Dermis blood vessel endothelial cell (primary cell): Measurements from ENCODE around the gene ZMYND8. TPM values are rescaled to one million over a fixed set of nuclear protein-coding genes. Genes with fewer than 3 reads are reported as not detected.
"Not testable (repeated sequence)": the region's sequence is repeated elsewhere in the genome, so short reads cannot be mapped to it uniquely, and the experiment has no call there.

Experiments used
- DNase-seq: peaks from one replicate; pipeline ENCODE4 v3.0.0; 2010
- total RNA-seq: library from RNA; depleted of rRNA; stranded (reverse); fragments of >200 nt; gene quantifications from 2 replicates; pipeline ENCODE4 v1.2.3, GENCODE V29; 2014

ZMYND8 gene
- total RNA-seq, 1 donor from 2014 or later, result 35.9 TPM

DNA sequence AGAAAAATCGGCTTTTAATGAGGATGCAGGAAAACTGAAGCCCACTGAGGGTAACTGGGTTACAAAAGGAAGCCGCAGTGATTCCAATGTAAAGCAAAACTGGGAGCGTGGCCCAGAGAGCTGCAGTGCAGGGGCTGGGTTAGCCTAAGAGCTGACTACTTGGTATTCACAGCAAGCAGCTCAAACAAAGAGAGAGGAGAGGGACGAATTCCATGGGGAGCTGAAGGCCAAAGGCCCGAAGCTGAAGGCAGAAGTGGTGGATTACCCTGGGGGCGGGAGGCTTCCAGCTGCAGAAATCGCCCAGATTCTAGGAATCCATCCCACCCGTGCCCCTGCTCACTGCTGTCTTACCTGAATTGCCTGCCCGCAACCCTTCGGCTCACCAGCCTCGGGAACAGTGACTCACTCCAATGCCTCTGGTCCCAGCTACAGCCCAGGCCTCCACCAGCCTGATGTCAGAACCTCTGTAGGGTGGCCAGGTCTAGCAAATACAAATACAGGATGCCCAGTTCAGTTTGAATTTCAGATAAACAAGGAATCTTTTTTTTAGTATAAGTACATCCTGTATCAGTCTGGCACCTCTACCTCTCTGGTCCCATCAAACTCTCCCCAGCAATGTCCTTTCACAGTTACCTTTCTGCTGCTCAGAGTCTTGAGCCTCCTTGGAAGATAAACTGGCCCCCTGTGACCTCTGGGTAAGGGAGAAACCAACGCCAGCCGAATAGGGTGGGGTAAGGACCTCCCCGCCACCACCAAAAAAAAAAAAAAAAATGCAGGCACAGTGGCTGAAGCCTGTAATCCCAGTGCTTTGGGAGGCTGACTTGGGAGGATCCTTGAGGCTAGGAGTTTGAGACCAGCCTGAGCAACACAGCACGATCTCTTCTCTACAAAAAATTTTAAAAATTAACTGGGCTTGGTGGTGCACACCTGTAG lies 14.6 kb upstream of the ZMYND8 start:
- DNase-seq, result no peak

DNA sequence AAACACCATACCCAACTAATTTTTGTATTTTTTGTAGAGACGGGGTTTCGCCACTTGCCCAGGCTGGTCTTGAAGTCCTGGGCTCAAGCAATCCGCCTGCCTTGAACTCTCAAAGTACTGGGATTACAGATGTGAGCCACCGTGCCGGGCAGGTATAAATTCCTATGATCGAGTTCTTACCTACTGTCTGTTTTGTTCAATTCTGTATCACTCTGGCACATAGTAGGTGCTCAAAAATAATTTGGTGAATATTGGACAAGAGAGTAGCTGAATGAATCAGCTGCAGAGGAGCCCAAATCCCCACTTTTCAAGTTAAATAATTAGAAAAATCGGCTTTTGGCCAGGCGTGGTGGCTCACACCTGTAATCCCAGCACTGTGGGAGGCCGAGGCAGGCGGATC lies 13.7 kb upstream of the ZMYND8 start:
- no peak for DNase-seq

DNA sequence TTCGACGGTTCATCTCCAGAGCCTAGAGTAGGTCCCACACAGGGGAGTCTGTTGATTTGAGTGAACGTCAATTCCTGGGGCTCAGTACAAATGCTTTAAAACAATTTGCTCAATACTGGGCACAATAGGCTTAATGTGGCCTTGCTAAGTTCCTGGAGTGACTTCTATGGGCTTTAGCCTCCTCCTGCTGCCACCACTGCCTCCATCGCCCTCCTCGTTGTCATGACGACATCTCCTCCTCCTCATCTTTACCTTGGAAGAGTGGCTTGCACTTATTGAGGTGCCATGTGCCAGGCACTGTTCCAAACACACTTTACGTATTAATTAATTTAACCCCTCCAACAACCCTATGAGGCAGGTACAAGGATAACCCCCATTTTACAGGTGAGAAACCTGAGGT lies 11.8 kb upstream of the ZMYND8 start:
- no peak for DNase-seq

DNA sequence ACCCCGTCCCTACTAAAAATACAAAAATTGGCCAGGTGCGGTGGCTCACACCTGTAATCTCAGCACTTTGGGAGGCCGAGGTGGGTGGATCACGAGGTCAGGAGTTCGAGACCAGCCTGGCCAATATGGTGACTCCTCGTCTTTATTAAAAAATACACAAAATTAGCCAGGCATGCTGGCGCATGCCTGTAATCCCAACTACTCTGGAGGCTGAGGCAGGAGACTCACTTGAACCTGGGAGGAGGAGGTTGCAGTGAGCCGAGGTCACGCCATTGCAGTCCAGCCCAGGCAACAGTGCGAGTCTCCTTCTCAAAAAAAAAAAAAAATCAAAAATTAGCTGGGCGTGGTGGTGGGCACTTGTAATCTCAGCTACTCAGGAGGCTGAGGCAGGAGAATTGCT lies 9.8 kb upstream of the ZMYND8 start:
- DNase-seq, result not testable (repeated sequence)

DNA sequence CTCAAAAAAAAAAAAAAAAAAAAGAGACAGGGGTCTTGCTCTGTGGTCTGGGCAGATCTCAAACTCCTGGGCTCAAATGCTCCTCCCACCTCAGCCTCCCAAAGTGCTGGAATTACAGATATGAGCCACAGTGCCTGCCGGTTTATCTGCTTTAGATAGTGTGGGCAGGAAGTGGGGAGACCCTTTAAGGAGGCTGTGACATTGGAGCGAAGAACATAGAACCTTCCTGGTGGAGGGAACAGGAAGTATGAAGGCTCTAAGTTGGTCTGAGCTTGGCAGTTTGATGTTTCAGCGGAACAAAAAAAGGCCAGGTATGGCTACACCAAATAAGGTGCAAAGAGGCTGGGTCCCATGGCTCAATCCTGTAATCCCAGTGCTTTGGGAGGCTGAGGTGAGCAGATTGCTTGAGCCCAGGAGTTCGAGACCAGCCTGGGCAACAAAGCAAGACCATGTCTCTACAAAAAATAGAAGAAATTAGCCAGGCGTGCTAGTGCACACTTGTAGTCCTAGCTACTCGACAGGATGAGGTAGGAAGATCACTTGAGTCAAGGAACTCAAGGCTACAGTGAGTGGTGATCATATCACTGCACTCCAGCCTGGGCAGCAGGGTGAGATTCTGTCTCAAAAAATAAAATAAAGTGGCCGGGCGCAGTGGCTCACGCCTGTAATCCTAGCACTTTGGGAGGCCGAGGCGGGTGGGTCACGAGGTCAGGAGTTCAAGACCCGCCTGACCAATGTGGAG lies 8.7 kb upstream of the ZMYND8 start:
- no peak for DNase-seq

DNA sequence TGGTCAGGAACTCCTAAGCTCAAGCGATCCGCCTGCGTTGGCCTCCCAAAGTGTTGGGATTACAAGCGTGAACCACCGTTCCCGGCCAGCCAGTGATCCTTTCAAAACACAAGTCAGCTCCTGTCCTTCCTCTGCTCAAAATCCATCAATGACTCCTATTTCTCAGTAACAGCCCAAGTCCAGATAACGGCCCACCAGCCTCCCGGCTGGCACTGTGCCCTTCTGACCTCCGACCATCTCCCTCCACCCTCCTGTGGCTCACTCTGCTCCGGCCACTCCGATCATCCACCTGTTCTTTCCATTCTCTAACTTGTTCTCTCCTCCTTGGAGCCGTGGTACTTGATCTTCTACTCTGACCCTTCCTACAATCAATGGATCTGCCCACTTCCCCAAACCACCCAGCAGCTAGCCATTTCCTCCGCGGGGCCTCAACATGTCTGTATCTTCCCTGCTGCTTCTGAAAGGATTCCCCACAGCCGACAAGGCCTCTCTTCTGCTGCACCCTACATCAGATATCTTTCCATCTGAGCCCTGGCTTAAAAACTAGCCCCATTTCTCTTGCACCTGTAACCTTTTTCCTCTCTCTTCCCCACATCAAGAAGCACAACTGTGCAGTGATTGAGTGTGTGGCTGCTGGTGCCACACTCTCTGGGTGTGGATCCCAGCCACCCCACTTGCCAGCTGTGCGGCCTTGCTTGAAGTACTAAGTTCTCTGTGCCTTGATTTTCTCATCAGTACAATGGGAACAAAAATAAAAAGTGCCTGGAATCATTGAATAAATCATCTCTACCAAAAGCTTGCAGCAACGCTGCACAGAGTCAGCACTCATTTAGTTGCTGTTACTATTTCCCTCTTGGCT lies 6.1 kb upstream of the ZMYND8 start:
- DNase-seq, result no peak

DNA sequence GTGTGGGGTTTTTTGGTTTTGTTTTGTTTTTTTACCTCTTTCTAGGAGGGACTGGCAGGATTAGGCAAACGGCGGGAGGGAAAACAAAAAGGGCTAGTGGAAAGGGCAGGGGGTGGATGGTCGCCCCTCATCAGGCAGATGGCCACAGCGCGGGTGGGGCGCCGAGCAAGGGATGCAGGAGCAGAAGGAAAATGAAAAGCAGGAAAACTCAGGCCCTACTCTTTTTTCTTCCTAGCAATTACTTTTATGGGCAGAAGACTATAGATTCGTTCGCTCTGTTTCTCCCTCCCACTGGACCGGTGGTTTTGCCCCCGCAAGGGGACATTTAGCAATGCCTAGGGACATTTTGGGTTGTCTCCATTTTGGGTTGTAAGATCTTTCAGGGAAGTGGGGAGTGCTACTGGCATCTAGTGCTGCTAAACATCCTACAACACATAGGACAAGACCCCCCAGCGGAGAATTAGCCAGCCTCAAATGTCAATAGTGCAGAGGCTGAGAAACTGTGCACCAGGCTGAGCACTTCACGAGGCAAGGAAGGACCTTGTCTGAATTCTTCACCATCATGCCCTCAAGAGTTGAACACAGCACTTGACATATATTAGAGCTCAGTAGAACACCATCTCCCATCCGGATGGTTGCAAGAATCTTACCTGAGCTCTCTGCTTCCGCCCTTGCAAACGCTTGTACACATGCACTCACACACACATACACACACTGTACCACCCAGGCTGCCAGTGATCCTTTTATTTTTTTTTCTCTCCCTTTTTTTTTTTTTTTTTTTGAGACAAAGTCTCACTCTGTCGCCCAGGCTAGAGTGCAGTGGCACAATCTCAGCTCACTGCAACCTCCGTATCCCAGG lies 4.8 kb upstream of the ZMYND8 start:
- DNase-seq, result peak; percentile 22

DNA sequence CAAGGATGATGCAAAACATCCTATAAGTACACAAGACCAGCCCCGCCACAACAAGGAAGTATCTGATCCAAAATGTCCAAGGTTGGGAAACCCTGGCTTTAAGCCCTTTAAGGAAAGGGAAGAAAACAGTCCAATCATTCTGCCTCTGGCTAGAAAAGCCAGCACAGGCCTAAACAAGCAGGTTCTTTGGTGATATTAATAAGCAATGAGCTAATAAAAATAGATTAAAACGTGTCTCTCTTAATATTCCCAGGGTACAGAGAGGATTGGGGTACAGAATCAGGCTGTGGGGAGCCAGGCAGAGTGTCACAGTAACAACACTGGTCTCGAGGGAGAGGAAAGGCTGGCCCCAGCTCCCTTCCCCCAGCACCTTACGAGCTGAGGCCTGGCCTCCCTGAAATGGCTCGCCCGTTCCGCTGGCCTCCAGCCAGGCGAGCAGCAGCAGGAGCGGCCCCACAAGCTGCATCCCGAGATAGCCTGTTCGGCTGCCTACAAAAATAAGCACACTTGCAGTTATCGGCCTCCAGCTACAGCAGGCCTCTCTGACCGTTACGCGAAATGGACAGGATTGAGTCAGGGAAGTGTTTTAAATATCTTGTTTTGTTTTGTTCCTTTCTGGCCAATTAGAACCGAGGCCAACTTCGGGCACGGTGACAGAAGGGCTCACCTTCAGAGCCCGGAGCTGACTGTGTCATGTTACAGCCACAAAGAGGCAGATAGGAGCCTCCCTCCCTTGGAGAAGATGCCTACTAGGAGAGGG lies 4.0 kb upstream of the ZMYND8 start:
- DNase-seq, result peak; percentile 99

DNA sequence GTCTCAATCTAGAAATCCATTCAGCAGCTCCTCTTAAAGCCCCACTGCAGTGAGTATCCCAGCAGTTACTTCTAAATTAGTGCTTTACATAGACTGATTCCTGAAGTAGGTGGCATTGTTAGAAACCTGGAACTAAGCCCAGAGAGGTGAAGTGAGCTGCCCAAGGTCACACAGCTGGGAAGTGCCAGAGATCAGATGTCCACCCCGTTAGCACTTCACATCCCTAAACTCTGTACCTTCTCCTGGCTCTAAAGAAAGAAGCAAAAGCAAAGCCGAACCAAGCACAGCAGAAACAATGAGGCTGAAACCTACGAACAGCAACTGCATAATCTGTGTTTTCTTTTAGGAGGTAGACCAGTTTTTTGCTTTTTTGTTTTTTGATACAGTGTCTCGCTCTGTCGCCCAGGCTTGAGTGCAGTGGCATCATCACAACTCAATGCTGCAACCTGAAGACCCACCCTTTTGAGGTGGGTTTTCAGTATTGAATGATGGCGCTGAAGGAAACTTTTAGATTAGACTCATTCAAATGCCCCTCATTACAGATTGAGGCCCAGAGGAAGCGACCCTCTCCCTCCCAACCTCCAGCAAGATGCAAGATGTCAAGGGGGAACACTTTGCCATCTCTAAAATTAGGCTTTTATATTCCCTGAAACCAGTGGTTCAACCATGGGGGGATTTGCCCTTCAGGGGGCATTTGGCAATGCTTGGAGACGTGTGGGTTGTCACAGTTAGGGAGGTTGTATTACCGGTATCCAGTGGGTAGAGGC lies 3.2 kb upstream of the ZMYND8 start:
- DNase-seq, result no peak

DNA sequence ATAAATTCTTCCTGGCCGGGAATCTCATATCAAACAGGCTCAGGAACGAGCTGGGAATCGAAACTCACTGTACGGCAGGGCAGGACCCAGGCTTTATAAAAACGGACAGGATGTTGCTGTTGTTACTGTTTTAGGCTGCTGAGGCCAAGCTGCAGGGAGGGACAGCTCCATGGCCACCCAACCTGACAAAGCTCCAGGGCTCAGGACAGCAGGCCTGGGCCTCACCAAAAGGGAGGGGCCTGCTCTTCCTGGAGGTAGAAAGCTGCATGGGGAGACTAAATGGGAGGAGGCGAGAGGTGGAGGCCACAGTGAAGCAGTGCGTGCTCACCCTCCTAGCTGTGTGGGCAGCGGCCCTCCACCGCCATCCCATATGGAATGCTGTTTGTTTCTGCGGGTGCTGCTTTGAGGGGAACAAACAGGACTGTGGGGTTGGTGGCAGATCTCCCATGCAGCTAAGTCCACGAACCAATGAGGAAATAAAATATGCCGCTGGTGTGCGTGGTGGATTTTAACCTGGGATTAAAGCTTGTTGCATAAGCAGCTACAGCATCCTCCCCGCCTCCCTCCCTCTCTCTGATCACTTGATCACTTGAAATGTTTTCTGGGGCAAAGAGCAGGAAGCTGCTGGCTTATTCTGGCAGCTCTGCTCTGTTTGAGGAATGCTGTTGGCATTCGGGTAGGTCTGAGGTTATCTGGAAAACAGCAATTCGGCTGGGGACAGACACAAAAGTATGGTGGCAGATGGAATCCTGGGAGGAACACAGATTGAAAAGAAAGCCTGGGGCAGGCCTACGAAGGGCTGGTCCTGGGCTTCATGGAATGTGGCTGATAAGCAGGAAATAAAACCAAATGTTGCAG lies 2.4 kb upstream of the ZMYND8 start:
- peak; percentile 94 for DNase-seq

DNA sequence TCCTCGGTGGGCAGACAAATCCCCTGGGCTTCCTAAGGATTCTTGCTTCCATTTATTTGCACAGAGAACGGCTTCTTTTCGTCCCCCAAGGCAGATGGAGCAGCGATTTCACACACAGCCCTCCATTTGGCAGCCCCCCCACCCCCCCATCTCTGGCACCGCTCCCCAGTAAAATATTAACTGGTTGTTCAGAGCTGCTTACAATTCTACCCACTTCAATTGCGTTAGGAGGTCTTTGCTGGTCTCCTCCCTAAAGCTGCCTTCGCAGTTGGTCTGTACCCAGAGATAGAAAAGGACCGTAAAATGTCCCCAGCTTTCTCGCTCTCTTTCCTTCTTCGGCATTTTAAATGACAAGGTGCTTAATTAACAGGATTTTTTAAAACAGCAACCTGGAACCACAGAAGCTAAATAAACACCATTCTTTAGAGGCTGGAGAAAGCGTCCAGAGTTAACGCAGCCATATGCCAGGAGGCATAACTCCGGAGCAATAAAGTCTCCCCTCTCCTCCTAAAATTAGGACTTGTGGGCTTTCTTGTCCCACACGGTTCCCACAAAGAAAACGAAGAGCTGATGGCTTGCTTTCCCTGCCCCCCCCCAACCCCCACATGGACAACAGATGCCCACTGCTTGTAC lies 1.7 kb upstream of the ZMYND8 start:
- DNase-seq, result no peak

DNA sequence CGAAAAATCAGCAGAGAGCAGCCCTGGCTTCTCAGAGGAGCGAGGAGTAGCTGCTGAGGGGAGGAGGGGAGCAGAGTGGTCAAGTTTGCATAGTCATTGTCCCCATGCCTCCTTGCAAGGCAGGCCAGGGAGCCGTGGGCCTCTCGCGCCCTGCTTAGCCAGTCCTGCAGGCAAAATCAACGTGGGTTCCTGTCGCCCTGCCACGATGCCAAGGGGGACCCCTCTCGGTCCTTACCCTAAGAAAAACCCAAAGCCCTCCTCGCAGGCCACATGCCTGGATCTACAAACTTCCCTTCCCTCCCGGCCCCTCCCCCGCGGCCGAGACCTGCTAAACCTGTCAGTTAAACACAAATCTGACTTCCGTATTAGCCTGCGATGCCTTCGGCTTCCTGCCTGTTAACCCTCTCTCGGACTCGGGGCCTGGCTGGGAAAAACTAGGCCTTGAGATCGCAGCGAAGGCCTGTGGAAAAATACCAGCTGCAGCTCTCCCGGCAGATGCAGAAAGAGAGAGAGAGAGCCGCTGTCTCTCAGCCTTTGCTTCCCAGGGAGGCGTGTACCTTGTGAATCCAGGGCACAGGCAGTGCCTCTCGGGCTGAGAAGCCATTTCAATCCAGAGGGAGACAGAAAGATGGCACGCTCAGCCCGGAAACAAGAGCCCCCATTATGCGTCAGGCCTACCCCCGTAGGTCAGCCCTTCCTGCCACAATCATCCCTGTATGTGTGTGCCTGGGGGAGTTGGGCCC lies 968 bp upstream of the ZMYND8 start:
- DNase-seq, result peak; percentile 96

DNA sequence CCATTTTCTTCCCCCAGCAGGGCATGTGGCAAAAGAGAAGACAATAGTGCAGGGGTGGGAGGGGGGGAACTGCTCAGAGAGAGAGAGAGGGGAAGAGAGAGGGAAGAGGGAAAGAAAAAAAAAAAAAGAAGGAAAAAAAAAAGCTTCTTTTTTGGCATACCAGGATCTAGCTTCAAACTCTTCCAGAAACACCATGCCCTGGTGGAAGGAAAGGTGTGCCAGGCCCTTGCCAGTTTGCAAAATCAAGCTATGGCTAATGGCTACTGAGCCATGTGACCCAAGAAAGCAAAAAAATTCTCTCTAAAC lies 326 bp downstream of the ZMYND8 start:
- no peak for DNase-seq

DNA sequence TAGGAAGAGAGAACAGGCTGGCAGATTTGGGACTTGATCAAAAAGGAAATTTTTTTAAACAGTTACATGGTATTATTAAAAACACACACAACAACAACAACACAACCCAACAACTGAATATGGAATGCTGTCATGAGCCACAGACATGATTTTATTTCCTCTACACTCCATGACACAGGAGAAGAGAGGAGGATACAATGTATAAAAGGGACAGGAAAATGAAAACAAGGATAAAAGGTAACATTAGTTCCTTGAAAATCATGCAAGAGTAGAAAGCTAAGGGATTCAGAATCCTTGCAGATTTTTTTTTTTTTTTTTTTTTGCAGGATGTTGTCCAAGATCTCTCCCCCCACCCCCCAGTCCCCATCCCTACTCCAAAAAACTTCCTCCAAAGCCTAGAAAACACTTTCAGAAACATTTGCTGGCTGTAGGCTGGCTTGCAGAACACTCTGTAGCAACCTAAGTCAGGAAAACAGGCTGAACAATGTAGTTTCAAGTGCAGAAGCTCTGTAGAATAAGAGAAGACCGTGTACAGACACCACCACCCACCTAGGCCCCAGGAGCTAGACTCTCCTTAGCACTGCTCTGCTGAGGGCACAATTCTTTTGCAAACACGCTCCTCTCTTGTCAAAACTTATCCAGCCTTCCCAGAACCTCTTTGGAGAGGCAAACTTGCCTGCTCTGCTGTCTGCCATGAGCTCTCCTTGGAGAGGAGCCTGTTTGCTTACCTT lies 845 bp downstream of the ZMYND8 start:
- DNase-seq, result peak; percentile 43

DNA sequence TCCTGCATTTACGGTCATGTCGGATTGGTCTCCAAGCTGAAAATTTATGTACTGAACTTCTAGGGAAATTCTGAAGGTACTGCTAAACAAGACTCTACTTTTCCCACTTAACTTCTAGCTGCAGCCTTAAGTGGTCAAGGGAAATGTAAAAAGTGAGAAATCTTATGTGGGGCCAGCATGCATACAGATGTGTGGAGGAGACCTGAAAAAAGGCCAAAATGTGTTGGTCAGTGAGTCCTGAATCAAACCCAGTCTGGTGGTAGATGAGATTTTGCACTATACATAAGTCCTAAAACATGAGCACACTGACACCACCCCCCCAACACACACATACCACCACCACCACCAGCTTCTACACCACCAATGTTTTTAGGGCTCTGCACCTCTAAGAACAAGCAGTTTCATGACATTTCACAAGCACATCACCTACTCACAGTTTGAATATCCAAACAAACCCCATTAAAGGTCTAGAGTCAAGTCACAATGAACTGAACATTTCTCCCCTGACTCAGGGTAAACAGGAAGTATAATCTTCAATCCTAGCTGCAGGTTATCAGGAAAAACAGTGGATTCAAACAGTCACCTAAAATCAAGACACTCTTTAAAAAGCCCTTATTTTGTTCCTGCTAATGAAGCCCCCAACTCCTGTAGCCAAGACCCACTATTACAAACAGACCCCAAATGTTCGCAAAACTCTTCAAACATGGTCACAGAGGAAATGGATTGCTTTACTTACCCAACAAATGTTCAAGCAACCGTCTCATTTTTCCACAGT lies 1.6 kb downstream of the ZMYND8 start:
- DNase-seq, result peak; percentile 56

DNA sequence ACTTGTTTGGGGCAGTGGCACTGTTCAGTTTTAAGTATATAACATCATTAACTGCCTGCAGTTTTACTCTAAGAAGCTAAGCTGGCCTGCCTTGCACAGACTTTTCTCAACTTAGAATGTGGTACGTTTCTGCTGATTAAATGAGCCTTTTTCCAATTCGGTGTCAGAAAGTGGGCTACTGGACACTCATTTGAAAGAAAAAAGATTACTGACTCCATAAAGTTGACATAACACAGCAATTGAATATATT lies 2.1 kb downstream of the ZMYND8 start:
- peak; percentile 24 for DNase-seq
